GM21528 (cell line): ENCODE results near the gene PLCL1.
"Not testable (repeated sequence)": the region's sequence is repeated elsewhere in the genome, so short reads cannot be mapped to it uniquely, and the experiment has no call there.

Experiments used
- ATAC-seq: cut with Tn5 transposase; IDR thresholded peaks from one replicate; pipeline ENCODE4 v1.9.1; 2021; ENCODE audit warnings: mild to moderate bottlenecking, moderate library complexity; ENCODE audit not compliant: unreplicated experiment, low FRiP score

PLCL1 gene

GRCh38 chr2:198146346-198146940, 342.1 kb downstream of the PLCL1 start:
- ATAC-seq: no peak

GRCh38 chr2:198157314-198157713, 352.9 kb downstream of the PLCL1 start:
- ATAC-seq: no peak

GRCh38 chr2:198161151-198161550, 356.8 kb downstream of the PLCL1 start:
- ATAC-seq: no peak

GRCh38 chr2:198162276-198162675, 357.9 kb downstream of the PLCL1 start:
- ATAC-seq: no peak

GRCh38 chr2:198164843-198165242, 360.4 kb downstream of the PLCL1 start:
- no peak for ATAC-seq

- ATAC-seq: no peak
These were observed 360.9 kb downstream of the PLCL1 start for GRCh38 chr2:198165289-198165688.

- ATAC-seq: no peak
These were observed 363.0 kb downstream of the PLCL1 start for GRCh38 chr2:198167346-198167745.

GRCh38 chr2:198168651-198169050, 364.3 kb downstream of the PLCL1 start:
- no peak for ATAC-seq

- no peak for ATAC-seq
These were observed 368.8 kb downstream of the PLCL1 start for GRCh38 chr2:198173242-198173641.

GRCh38 chr2:198173864-198174263, 369.5 kb downstream of the PLCL1 start:
- ATAC-seq: no peak

GRCh38 chr2:198175271-198175670, 370.9 kb downstream of the PLCL1 start:
- no peak for ATAC-seq

- no peak for ATAC-seq
These were observed 372.6 kb downstream of the PLCL1 start for GRCh38 chr2:198177040-198177439.

GRCh38 chr2:198178766-198179165, 374.4 kb downstream of the PLCL1 start:
- no peak for ATAC-seq

- no peak for ATAC-seq
These were observed 381.9 kb downstream of the PLCL1 start for GRCh38 chr2:198186257-198186656.

GRCh38 chr2:198187841-198188240, 383.4 kb downstream of the PLCL1 start:
- ATAC-seq: no peak

GRCh38 chr2:198188982-198189381, 384.6 kb downstream of the PLCL1 start:
- ATAC-seq: no peak

- ATAC-seq: no peak
These were observed 387.3 kb downstream of the PLCL1 start for GRCh38 chr2:198191651-198192050.

GRCh38 chr2:198196556-198196955, 392.2 kb downstream of the PLCL1 start:
- ATAC-seq: not testable (repeated sequence)
